Thoracic aorta (tissue), 2 donors: ENCODE measurements around the gene MTOR. TPM values are rescaled to one million over a fixed set of nuclear protein-coding genes. Genes with fewer than 3 reads are reported as not detected.

Experiments
- ATAC-seq: fragments of 150-250 bp; one replicate; pipeline ENCODE4 v1.8.0; 2017; ENCODE audit warnings: low read depth; ENCODE audit not compliant: insufficient number of reproducible peaks, low FRiP score
- DNase-seq: peaks from one replicate; pipeline ENCODE4 v3.0.0-alpha.2; 2020; ENCODE audit warnings: low spot score
- H3K27ac ChIP-seq, 2 donors: fragments of 200-600 bp; sonication (generic); 1 replicate in 1 of 2; 2 replicates in 1 of 2; pipeline ENCODE4 v1.5.1; 2016; ENCODE audit warnings: mild to moderate bottlenecking in 2 of 2, moderate library complexity in 2 of 2
- H3K27me3 ChIP-seq: fragments of 200-600 bp; sonication (generic); replicated peaks from 2 replicates; pipeline ENCODE4 v1.6.0; 2016; ENCODE audit warnings: mild to moderate bottlenecking; ENCODE audit not compliant: insufficient read depth
- H3K36me3 ChIP-seq: fragments of 200-600 bp; sonication (generic); one replicate; pipeline ENCODE4 v1.5.1; 2016
- H3K4me1 ChIP-seq, 2 donors: fragments of 200-600 bp; sonication (generic); 1 replicate in 1 of 2; 2 replicates in 1 of 2; pipeline versions ENCODE4 v1.5.1 to v1.6.0; 2016; ENCODE audit warnings: low read depth in 2 of 2, mild to moderate bottlenecking in 1 of 2; ENCODE audit not compliant: control insufficient read depth in 1 of 2
- H3K4me3 ChIP-seq: fragments of 200-600 bp; sonication (generic); 2 replicates; pipeline ENCODE4 v1.5.1; 2016; ENCODE audit warnings: mild to moderate bottlenecking
- H3K9me3 ChIP-seq: fragments of 200-600 bp; sonication (generic); 2 replicates; pipeline ENCODE4 v1.5.1; 2016
- CTCF ChIP-seq: fragments of 200-600 bp; sonication (generic); IDR thresholded peaks from one replicate; pipeline ENCODE4 v1.5.1; 2019; ENCODE audit warnings: antibody characterized with exemption
- total RNA-seq, 2 donors: library from RNA; depleted of rRNA; stranded (reverse); fragments of >200 nt; gene quantifications; one replicate each; pipeline versions ENCODE4 v1.1.0 to v1.2.3, GENCODE V29; 2016

MTOR gene
- total RNA-seq, 2 donors from 2014 or later = 37.5 to 48.7 TPM

- no peaks in the 10 kb centered on the region for H3K9me3 ChIP-seq
- no peak for ATAC-seq
- no peak for TF ChIP-seq CTCF
Measured at GRCh38 chr1:11285883-11286734, 23.8 kb upstream of the MTOR start.

GRCh38 chr1:11284784-11285183 is 22.4 kb upstream of the MTOR start:
- peaks cover 6 to 11% of the 10 kb centered on the region in 2 donors for H3K4me1 ChIP-seq
- H3K9me3 ChIP-seq = no peaks in the 10 kb centered on the region
- ATAC-seq (no peak), DNase-seq (no peak)
- no peak for TF ChIP-seq CTCF
- H3K27me3 ChIP-seq = no peaks in the 10 kb centered on the region
- H3K27ac ChIP-seq = no peak overlapping the region
- H3K4me3 ChIP-seq = no peak overlapping the region
- peaks cover 15% of the 10 kb centered on the region for H3K36me3 ChIP-seq

More at GRCh38 chr1:11285883-11286734, 23.8 kb upstream of the MTOR start:
- DNase-seq = no peak
- Histone ChIP-seq H3K4me1 (peaks cover 5 to 11% of the 10 kb centered on the region in 2 donors), H3K36me3 (peaks cover 15% of the 10 kb centered on the region), H3K27me3 (no peaks in the 10 kb centered on the region), H3K4me3 (no peak overlapping the region), H3K27ac (no peak overlapping the region)

GRCh38 chr1:11283151-11283550 is 20.8 kb upstream of the MTOR start:
- H3K9me3 ChIP-seq = no peaks in the 10 kb centered on the region
- peaks cover 6 to 11% of the 10 kb centered on the region in 2 donors for H3K4me1 ChIP-seq
- no peaks in the 10 kb centered on the region for H3K27me3 ChIP-seq
- ATAC-seq (no peak), DNase-seq (no peak)
- no peak overlapping the region for H3K4me3 ChIP-seq
- no peak for TF ChIP-seq CTCF
- H3K36me3 ChIP-seq = peaks cover 15% of the 10 kb centered on the region
- H3K27ac ChIP-seq = no peak overlapping the region

- Histone ChIP-seq H3K27me3 (no peaks in the 10 kb centered on the region), H3K9me3 (no peaks in the 10 kb centered on the region), H3K27ac (peak overlapping the region in 1 of 2 donors; percentile 31), H3K4me3 (no peak overlapping the region), H3K36me3 (peaks cover 10% of the 10 kb centered on the region), H3K4me1 (peaks cover 6 to 11% of the 10 kb centered on the region in 2 donors)
- TF ChIP-seq CTCF = no peak
- no peak for DNase-seq
- peak; percentile 59 for ATAC-seq
Measured at GRCh38 chr1:11281518-11282331, 19.4 kb upstream of the MTOR start.
